Activated CD4-positive, alpha-beta T cell treated with anti-CD3 and anti-CD28 coated beads, Interleukin-2, amount 50 U/mL, for 4 hours (primary cell): ENCODE measurements around the gene SLC9B2.
"Not testable (repeated sequence)": the region's sequence is repeated elsewhere in the genome, so short reads cannot be mapped to it uniquely, and the experiment has no call there.

Experiments
- DNase-seq, 2 experiments: peaks; one replicate each; pipeline ENCODE4 v3.0.0-alpha.2; 2020

Gene SLC9B2

GRCh38 chr4:103018391-103019307 lies 57.9 kb downstream of the SLC9B2 start:
- no peak for DNase-seq

GRCh38 chr4:103012551-103012950 lies 64.0 kb downstream of the SLC9B2 start:
- no peak for DNase-seq

- DNase-seq: no peak
Observed at GRCh38 chr4:103012060-103012459, 64.5 kb downstream of the SLC9B2 start.

GRCh38 chr4:103011378-103012025 lies 65.1 kb downstream of the SLC9B2 start:
- no peak for DNase-seq

- DNase-seq: no peak
Observed at GRCh38 chr4:103010804-103011203, 65.8 kb downstream of the SLC9B2 start.

GRCh38 chr4:103008875-103009729 lies 67.5 kb downstream of the SLC9B2 start:
- DNase-seq: no peak

- DNase-seq: no peak
Observed at GRCh38 chr4:103002551-103002950, 74.0 kb downstream of the SLC9B2 start.

- no peak for DNase-seq
Observed at GRCh38 chr4:102994803-102995202, 81.8 kb downstream of the SLC9B2 start.

GRCh38 chr4:102993985-102994384 lies 82.6 kb downstream of the SLC9B2 start:
- not testable (repeated sequence) for DNase-seq

GRCh38 chr4:102988429-102989020 lies 88.0 kb downstream of the SLC9B2 start:
- DNase-seq: no peak

- DNase-seq: no peak
Observed at GRCh38 chr4:102981005-102981404, 95.6 kb downstream of the SLC9B2 start.
